PC-9 (cell line): ENCODE data around the gene ARSI.

ENCODE experiments used
- CTCF ChIP-seq: fragments of 200-600 bp; sonication (generic); conservative IDR thresholded peaks from 2 replicates; pipeline ENCODE4 v1.6.1; 2017; ENCODE audit warnings: mixed run types, antibody characterized with exemption, mild to moderate bottlenecking, moderate library complexity
- EZH2 ChIP-seq: fragments of 200-600 bp; sonication (generic); IDR thresholded peaks from 2 replicates; pipeline ENCODE4 v1.8.0; 2017; ENCODE audit warnings: antibody characterized with exemption, low read depth

- TF ChIP-seq EZH2 (no peak), CTCF (no peak)
Measured at GRCh38 chr5:150305095-150305494, 2.4 kb upstream of the ARSI start.
